A549 (cell line): Measurements from ENCODE around the gene PAIP2. TPM values are rescaled to one million over a fixed set of nuclear protein-coding genes. Genes with fewer than 3 reads are reported as not detected.

Source experiments
- ATAC-seq, 2 experiments: fragments of 200-7000 bp in 1 of 2; fragments of >200 bp in 1 of 2; cut with Nextera tagmentation in 1 of 2; cut with Tn5 transposase in 1 of 2; 3 replicates each; pipeline versions ENCODE4 v1.8.0 to v1.9.1; 2018 to 2020; ENCODE audit warnings: mild to moderate bottlenecking in 1 of 2, moderate library complexity in 1 of 2
- CTCF ChIA-PET: fragments of 300-600 bp; sonication (Branson Sonifier 250); formaldehyde crosslinking; extraction: SDS; loops from one replicate; lab custom pipeline; 2021; ENCODE audit warnings: antibody characterized with exemption, inconsistent platforms; lab: Yijun Ruan, JAX
- POLR2A ChIA-PET: fragments of 350-600 bp; formaldehyde crosslinking; extraction: SDS; loops from one replicate; lab custom pipeline; 2021; ENCODE audit warnings: antibody characterized with exemption, inconsistent platforms; lab: Yijun Ruan, JAX
- DNase-seq, 2 experiments: peaks; one replicate each; pipeline versions ENCODE4 v3.0.0 to v3.0.0-alpha.2; 2011 to 2016; ENCODE audit warnings: low read depth in 1 of 2, low spot score in 1 of 2
- FAIRE-seq: peaks from 2 replicates; lab custom pipeline; 2011; peaks lifted over from hg19 to GRCh38; lab: Jason Lieb, UNC
- H3K27ac ChIP-seq, 2 experiments: fragments of >200 bp; sonication (Bioruptor Twin); formaldehyde crosslinking; 3 replicates each; pipeline ENCODE4 v1.5.1; 2016 to 2017
- H3K4me1 ChIP-seq: fragments of >200 bp; sonication (Bioruptor Twin); formaldehyde crosslinking; 3 replicates; pipeline ENCODE4 v1.6.1; 2016
- H3K4me2 ChIP-seq: fragments of >200 bp; sonication (Bioruptor Twin); formaldehyde crosslinking; 3 replicates; pipeline ENCODE4 v1.6.1; 2016
- H3K4me3 ChIP-seq: fragments of >200 bp; sonication (Bioruptor Twin); formaldehyde crosslinking; 3 replicates; pipeline ENCODE4 v1.5.1; 2016
- H3K9me3 ChIP-seq: fragments of >200 bp; sonication (Bioruptor Twin); formaldehyde crosslinking; 3 replicates; pipeline ENCODE4 v1.6.1; 2016
- CBX2 ChIP-seq: fragments of 200-600 bp; sonication (generic); IDR thresholded peaks from 2 replicates; pipeline ENCODE4 v1.6.1; 2016; ENCODE audit warnings: low read depth, mild to moderate bottlenecking, borderline replicate concordance
- CEBPB ChIP-seq, 2 experiments: fragments of >200 bp in 1 of 2; sonication (Bioruptor Twin) in 1 of 2; formaldehyde crosslinking in 1 of 2; IDR thresholded peaks; 2 replicates each; pipeline ENCODE4 v1.6.1; 2012 to 2016
- CHD2 ChIP-seq: fragments of 150-350 bp; IDR thresholded peaks from 2 replicates; pipeline ENCODE4 v1.6.1; 2014; ENCODE audit warnings: low read length; ENCODE audit not compliant: partially characterized antibody
- CHD4 ChIP-seq: fragments of 200-600 bp; sonication (generic); IDR thresholded peaks from 2 replicates; pipeline ENCODE4 v1.6.1; 2016; ENCODE audit warnings: antibody characterized with exemption, mild to moderate bottlenecking, borderline replicate concordance
- EHMT2 ChIP-seq: fragments of 200-600 bp; sonication (generic); IDR thresholded peaks from 2 replicates; pipeline ENCODE4 v1.6.1; 2016; ENCODE audit warnings: antibody characterized with exemption, low read depth, mild to moderate bottlenecking, moderate library complexity
- FOSB ChIP-seq: fragments of 250-450 bp; sonication (Bioruptor Pico); IDR thresholded peaks from 2 replicates; pipeline ENCODE4 v1.5.0; 2020; ENCODE audit warnings: mild to moderate bottlenecking, moderate library complexity
- HOXA7 ChIP-seq: fragments of 250-450 bp; sonication (Bioruptor Pico); IDR thresholded peaks from 2 replicates; pipeline ENCODE4 v1.5.0; 2020; ENCODE audit warnings: mild to moderate bottlenecking, moderate library complexity
- JUNB ChIP-seq: fragments of >200 bp; sonication (Bioruptor Twin); formaldehyde crosslinking; IDR thresholded peaks from 2 replicates; pipeline ENCODE4 v1.6.1; 2016
- NFE2L2 ChIP-seq: fragments of 150-350 bp; conservative IDR thresholded peaks from 2 replicates; pipeline ENCODE4 v1.6.1; 2014; ENCODE audit warnings: low read length
- PBX3 ChIP-seq: IDR thresholded peaks from 2 replicates; pipeline ENCODE4 v1.6.1; 2012
- POLR2AphosphoS2 ChIP-seq: conservative IDR thresholded peaks from 2 replicates; pipeline ENCODE4 v1.6.1; 2012; ENCODE audit warnings: low read length, improper control_type of control experiment, inconsistent platforms
- RAD21 ChIP-seq, 2 experiments: fragments of >200 bp in 1 of 2; sonication (Bioruptor Twin) in 1 of 2; formaldehyde crosslinking in 1 of 2; IDR thresholded peaks in 1 of 2; conservative IDR thresholded peaks in 1 of 2; 2 replicates in 1 of 2; 3 replicates in 1 of 2; pipeline ENCODE4 v1.6.1; 2012 to 2018; ENCODE audit warnings: inconsistent platforms in 1 of 2
- RFX5 ChIP-seq: fragments of 450-650 bp; IDR thresholded peaks from 2 replicates; pipeline ENCODE4 v1.7.1; 2014; ENCODE audit warnings: antibody characterized with exemption, mild to moderate bottlenecking, moderate library complexity
- SMC3 ChIP-seq: fragments of >200 bp; sonication (Bioruptor Twin); formaldehyde crosslinking; IDR thresholded peaks from 3 replicates; pipeline ENCODE4 v1.6.1; 2018; ENCODE audit warnings: inconsistent platforms
- SREBF2 ChIP-seq: fragments of 450-650 bp; IDR thresholded peaks from 2 replicates; pipeline ENCODE4 v1.6.1; 2014; ENCODE audit warnings: mild to moderate bottlenecking, moderate library complexity
- TFCP2L1 ChIP-seq: fragments of 250-450 bp; sonication (Bioruptor Pico); IDR thresholded peaks from 2 replicates; pipeline ENCODE4 v1.5.0; 2021; ENCODE audit warnings: mild to moderate bottlenecking
- ZC3H11A ChIP-seq: fragments of 450-650 bp; IDR thresholded peaks from 2 replicates; pipeline ENCODE4 v1.6.1; 2014; ENCODE audit warnings: antibody characterized with exemption, mild to moderate bottlenecking
- WGBS: methylation state at CpG from one replicate; pipeline ENCODE4 v1.1.6; 2017; ENCODE audit errors: missing lambda C conversion rate; 5-methylcytosine and 5-hydroxymethylcytosine counted together
- polyA plus RNA-seq, 4 experiments: library from polyadenylated mRNA; depleted of rRNA in 3 of 4; stranded (reverse); fragments of >200 nt; fragmentation: RNase III in 1 of 4; extraction: RNeasy Plus Mini Kit Qiagen cat#74134 plus additional on column Dnase treatment in 1 of 4; gene quantifications; 2 replicates in 3 of 4; 3 replicates in 1 of 4; pipeline ENCODE4 v1.2.3, GENCODE V29; 2011 to 2017
- TF ChIP-seq, protein P1 (sequence below): fragments of >200 bp; sonication (Bioruptor Twin); formaldehyde crosslinking; IDR thresholded peaks from 3 replicates; pipeline ENCODE4 v1.6.1; 2016
- TF ChIP-seq, protein P2 (sequence below): fragments of 150-350 bp; IDR thresholded peaks from 2 replicates; pipeline ENCODE4 v1.6.1; 2014; ENCODE audit warnings: low read depth, mild to moderate bottlenecking, low read length
- TF ChIP-seq, protein P3 (sequence below): fragments of 200-600 bp; sonication (generic); IDR thresholded peaks from 2 replicates; pipeline ENCODE4 v1.6.1; 2016; ENCODE audit warnings: antibody characterized with exemption, mild to moderate bottlenecking, moderate library complexity
- TF ChIP-seq, protein P4 (sequence below): fragments of 450-650 bp; IDR thresholded peaks from 2 replicates; pipeline ENCODE4 v1.6.1; 2014; ENCODE audit warnings: antibody characterized with exemption
- TF ChIP-seq, protein P5 (sequence below): IDR thresholded peaks from 2 replicates; pipeline ENCODE4 v1.6.1; 2012; ENCODE audit warnings: low read depth, borderline replicate concordance

PAIP2 gene
- polyA plus RNA-seq, 2 of the 4 experiments (the other 2 are of a cell fraction): 109 to 128 TPM

GRCh38 chr5:139298242-139298641, 43.4 kb upstream of the PAIP2 start (continued):
- TF ChIP-seq JUNB (no peak), POLR2AphosphoS2 (no peak), CHD2 (no peak)

DNA sequence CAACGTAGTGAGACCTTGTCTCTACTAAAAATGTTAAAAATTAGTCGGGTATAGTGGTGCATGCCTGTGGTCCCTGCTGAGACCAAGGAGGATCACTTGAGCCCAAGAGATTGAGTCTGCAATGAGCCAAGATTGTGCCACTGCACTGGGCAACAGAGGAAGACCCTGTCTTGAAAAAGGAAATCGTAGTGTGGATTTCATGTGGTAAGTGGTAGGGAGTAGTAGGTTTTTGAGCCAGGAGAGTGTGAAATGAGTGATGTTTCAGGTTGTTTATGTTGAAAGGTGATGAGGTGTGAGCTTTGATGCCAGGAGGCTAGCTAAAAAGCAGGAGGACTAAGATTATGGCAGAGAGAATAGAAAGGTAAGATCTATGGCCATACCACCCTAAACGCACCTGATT, 42.2 kb upstream of the PAIP2 start:
- ATAC-seq (no peak; a peak in 1 of 6 replicates), DNase-seq (no peak)
- CTCF ChIA-PET: interaction anchor here (1.1 to 1.6 kb wide), 3 partner anchors 11 to 56 kb away, joined by 3 to 4 read pairs (median 3); partner anchors contain the start of gene PAIP2
- H3K4me1 ChIP-seq: peaks cover 80% of the 10 kb centered on the region
- peak overlapping the region; percentile 12; the same call in 1 of the 3 replicates for H3K4me2 ChIP-seq
- TF ChIP-seq TFCP2L1 (no peak), RFX5 (no peak), SMC3 (no peak), HOXA7 (CRISPR knock-in tag) (no peak), CBX2 (no peak), FOSB (CRISPR knock-in tag) (no peak), SREBF2 (no peak), ZC3H11A (no peak), CEBPB (IDR thresholded peaks at IDR 0.05) (no peak)
- TF ChIP-seq, protein P1, sequence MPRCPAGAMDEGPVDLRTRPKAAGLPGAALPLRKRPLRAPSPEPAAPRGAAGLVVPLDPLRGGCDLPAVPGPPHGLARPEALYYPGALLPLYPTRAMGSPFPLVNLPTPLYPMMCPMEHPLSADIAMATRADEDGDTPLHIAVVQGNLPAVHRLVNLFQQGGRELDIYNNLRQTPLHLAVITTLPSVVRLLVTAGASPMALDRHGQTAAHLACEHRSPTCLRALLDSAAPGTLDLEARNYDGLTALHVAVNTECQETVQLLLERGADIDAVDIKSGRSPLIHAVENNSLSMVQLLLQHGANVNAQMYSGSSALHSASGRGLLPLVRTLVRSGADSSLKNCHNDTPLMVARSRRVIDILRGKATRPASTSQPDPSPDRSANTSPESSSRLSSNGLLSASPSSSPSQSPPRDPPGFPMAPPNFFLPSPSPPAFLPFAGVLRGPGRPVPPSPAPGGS: no peak
- TF ChIP-seq, protein P2, sequence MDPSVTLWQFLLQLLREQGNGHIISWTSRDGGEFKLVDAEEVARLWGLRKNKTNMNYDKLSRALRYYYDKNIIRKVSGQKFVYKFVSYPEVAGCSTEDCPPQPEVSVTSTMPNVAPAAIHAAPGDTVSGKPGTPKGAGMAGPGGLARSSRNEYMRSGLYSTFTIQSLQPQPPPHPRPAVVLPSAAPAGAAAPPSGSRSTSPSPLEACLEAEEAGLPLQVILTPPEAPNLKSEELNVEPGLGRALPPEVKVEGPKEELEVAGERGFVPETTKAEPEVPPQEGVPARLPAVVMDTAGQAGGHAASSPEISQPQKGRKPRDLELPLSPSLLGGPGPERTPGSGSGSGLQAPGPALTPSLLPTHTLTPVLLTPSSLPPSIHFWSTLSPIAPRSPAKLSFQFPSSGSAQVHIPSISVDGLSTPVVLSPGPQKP: no peak
- TF ChIP-seq, all 56 proteins: peak for 0
- POLR2A ChIA-PET: no interaction called here
- WGBS: 57% methylated on average over 4 of the region's 4 CpGs
- Histone ChIP-seq H3K27ac (no peak overlapping the region), H3K9me3 (no peaks in the 10 kb centered on the region), H3K4me3 (no peak overlapping the region)
- no peak for FAIRE-seq

- POLR2A ChIA-PET: interaction anchor here (0.7 kb wide), 2 partner anchors 10 to 28 kb away, joined by 3 to 4 read pairs; no protein-coding TSS in a partner anchor
- H3K27ac ChIP-seq: no peak overlapping the region
- TF ChIP-seq, protein P3, sequence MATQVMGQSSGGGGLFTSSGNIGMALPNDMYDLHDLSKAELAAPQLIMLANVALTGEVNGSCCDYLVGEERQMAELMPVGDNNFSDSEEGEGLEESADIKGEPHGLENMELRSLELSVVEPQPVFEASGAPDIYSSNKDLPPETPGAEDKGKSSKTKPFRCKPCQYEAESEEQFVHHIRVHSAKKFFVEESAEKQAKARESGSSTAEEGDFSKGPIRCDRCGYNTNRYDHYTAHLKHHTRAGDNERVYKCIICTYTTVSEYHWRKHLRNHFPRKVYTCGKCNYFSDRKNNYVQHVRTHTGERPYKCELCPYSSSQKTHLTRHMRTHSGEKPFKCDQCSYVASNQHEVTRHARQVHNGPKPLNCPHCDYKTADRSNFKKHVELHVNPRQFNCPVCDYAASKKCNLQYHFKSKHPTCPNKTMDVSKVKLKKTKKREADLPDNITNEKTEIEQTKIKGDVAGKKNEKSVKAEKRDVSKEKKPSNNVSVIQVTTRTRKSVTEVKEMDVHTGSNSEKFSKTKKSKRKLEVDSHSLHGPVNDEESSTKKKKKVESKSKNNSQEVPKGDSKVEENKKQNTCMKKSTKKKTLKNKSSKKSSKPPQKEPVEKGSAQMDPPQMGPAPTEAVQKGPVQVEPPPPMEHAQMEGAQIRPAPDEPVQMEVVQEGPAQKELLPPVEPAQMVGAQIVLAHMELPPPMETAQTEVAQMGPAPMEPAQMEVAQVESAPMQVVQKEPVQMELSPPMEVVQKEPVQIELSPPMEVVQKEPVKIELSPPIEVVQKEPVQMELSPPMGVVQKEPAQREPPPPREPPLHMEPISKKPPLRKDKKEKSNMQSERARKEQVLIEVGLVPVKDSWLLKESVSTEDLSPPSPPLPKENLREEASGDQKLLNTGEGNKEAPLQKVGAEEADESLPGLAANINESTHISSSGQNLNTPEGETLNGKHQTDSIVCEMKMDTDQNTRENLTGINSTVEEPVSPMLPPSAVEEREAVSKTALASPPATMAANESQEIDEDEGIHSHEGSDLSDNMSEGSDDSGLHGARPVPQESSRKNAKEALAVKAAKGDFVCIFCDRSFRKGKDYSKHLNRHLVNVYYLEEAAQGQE: no peak
- TF ChIP-seq, protein P4, sequence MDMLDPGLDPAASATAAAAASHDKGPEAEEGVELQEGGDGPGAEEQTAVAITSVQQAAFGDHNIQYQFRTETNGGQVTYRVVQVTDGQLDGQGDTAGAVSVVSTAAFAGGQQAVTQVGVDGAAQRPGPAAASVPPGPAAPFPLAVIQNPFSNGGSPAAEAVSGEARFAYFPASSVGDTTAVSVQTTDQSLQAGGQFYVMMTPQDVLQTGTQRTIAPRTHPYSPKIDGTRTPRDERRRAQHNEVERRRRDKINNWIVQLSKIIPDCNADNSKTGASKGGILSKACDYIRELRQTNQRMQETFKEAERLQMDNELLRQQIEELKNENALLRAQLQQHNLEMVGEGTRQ: no peak
- TF ChIP-seq PBX3: no peak
- TF ChIP-seq EHMT2: no peak
- TF ChIP-seq NFE2L2: no peak
- TF ChIP-seq, protein P5, sequence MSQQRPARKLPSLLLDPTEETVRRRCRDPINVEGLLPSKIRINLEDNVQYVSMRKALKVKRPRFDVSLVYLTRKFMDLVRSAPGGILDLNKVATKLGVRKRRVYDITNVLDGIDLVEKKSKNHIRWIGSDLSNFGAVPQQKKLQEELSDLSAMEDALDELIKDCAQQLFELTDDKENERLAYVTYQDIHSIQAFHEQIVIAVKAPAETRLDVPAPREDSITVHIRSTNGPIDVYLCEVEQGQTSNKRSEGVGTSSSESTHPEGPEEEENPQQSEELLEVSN: no peak
- no peak for TF ChIP-seq RFX5
- no peak for TF ChIP-seq POLR2AphosphoS2
- TF ChIP-seq RAD21 (conservative IDR thresholded peaks at IDR 0.05 in 1 of 2, IDR thresholded peaks at IDR 0.05 in 1 of 2): no peak
- no peak for TF ChIP-seq CHD4
- TF ChIP-seq, all 56 proteins: peak for 0
- CTCF ChIA-PET: no interaction called here
- DNase-seq (no peak), ATAC-seq (no peak), FAIRE-seq (no peak)
- no peak overlapping the region for H3K4me2 ChIP-seq
- H3K9me3 ChIP-seq: no peaks in the 10 kb centered on the region
- WGBS: 77% methylated on average over 7 of the region's 7 CpGs
- peaks cover 88% of the 10 kb centered on the region for H3K4me1 ChIP-seq
- H3K4me3 ChIP-seq: no peak overlapping the region
Measured at GRCh38 chr5:139301808-139302499, 39.7 kb upstream of the PAIP2 start.
